ENCODE measurements around the gene WRNIP1. TPM values are rescaled to one million over a fixed set of nuclear protein-coding genes. Genes with fewer than 3 reads are reported as not detected.

Gene WRNIP1
- total and polyA plus RNA-seq, 10 of the 15 experiments (the other 5 are each of a cell fraction or from before 2014, with no cell fraction given): 9.3 to 30.5 (median 24.3) TPM

GRCh38 chr6:2744209-2744771 is 20.9 kb upstream of the WRNIP1 start:
- CTCF ChIA-PET: interaction anchor here (0.7 kb wide), 1 partner anchor 325 kb away, joined by 3 read pairs; no protein-coding TSS in a partner anchor
- in situ Hi-C loops (cut with MboI): no loop called here
- RAD21 ChIA-PET (ENCODE audit: unreplicated experiment): no interaction called here

More at GRCh38 chr6:2744209-2744771, 20.9 kb upstream of the WRNIP1 start:
- SMC1A ChIA-PET (ENCODE audit: uncharacterized antibody, unreplicated experiment): interaction anchor here (1.0 kb wide), 1 partner anchor 26 kb away, joined by 3 read pairs; no protein-coding TSS in a partner anchor
- ATAC-seq: no peak
- no peaks in the 10 kb centered on the region for H4K20me1 ChIP-seq (ENCODE audit: control insufficient read depth, insufficient read depth)
- H3K4me3 ChIP-seq: no peak overlapping the region
- no peaks in the 10 kb centered on the region for H3K4me1 ChIP-seq (ENCODE audit: control insufficient read depth, insufficient read depth, low read length)
- no peaks in the 10 kb centered on the region for H3K36me3 ChIP-seq (ENCODE audit: control insufficient read depth in 2 of 2, insufficient read depth in 2 of 2, low read length in 1 of 2)
- no peak overlapping the region for H3K9ac ChIP-seq (ENCODE audit: control insufficient read depth, insufficient read depth, low read length)
- H3K9me3 ChIP-seq (replicated peaks; ENCODE audit: control insufficient read depth, insufficient read depth, low read length): no peaks in the 10 kb centered on the region
- H3K27me3 ChIP-seq (replicated peaks in 1 of 2; ENCODE audit: control insufficient read depth in 2 of 2, insufficient read depth in 2 of 2, low read length in 1 of 2): peaks cover 5 to 6% of the 10 kb centered on the region in 2 experiments; a peak in 3 of 4 replicates
- TF ChIP-seq CTCF (IDR thresholded peaks at IDR 0.05 in 2 of 3, conservative IDR thresholded peaks at IDR 0.05 in 1 of 3; ENCODE audit: control insufficient read depth in 2 of 3, extremely low read depth in 1 of 3, insufficient read depth in 1 of 3, low read depth in 3 of 3, low read length in 3 of 3) (no peak; a peak in 1 of 6 replicates), FOS (IDR thresholded peaks at IDR 0.05; ENCODE audit: borderline replicate concordance, extremely low read depth, insufficient read length) (no peak), RAD21 (IDR thresholded peaks at IDR 0.05; ENCODE audit: insufficient read depth, low read depth, low read length) (0 out of 2 replicates have a peak, but pooled peaks have one; percentile 3)
- POLR2A ChIA-PET: no interaction called here
- no peak for DNase-seq (ENCODE audit: low read depth, low spot score)
- FAIRE-seq: no peak
- H2AFZ ChIP-seq (ENCODE audit: control insufficient read depth, low read depth, low read length): no peak overlapping the region
- H3K4me2 ChIP-seq (ENCODE audit: control insufficient read depth, insufficient read depth): no peak overlapping the region
- H3K27ac ChIP-seq (ENCODE audit: control insufficient read depth, insufficient read depth): no peak overlapping the region
- no TSS peak for BruUV-seq (replicated peaks)
- no peaks in the 10 kb centered on the region for H3K79me2 ChIP-seq (ENCODE audit: control insufficient read depth, insufficient read depth, low read length)
- intact Hi-C loops (cut with micrococcal nuclease; ENCODE audit: unreplicated experiment): no loop called here
- 37% methylated on average over 9 of the region's 9 CpGs for WGBS (ENCODE audit: insufficient coverage, insufficient replicate concordance, low lambda C conversion rate, missing lambda C conversion rate)

All from GM12878 (cell line).